GM06990 (cell line): ENCODE results near the gene DICER1.

Source experiments
- DNase-seq: peaks from one replicate; pipeline ENCODE4 v3.0.0-alpha.2; 2011; ENCODE audit not compliant: insufficient read length; ENCODE audit errors: extremely low read depth
- H3K27me3 ChIP-seq: replicated peaks from 2 replicates; pipeline ENCODE4 v1.6.0; 2011; ENCODE audit warnings: low read length; ENCODE audit not compliant: control insufficient read depth, insufficient read depth
- H3K36me3 ChIP-seq: 2 replicates; pipeline ENCODE4 v1.5.1; 2011; ENCODE audit warnings: low read length; ENCODE audit not compliant: control insufficient read depth, insufficient read depth
- H3K4me3 ChIP-seq: replicated peaks from 2 replicates; pipeline ENCODE4 v1.5.1; 2011; ENCODE audit warnings: low read depth, mild to moderate bottlenecking, control low read depth, low read length
- TF ChIP-seq, protein P1 (sequence below): IDR thresholded peaks from 2 replicates; pipeline ENCODE4 v1.5.1; 2011; ENCODE audit warnings: low read length, control low read depth, mild to moderate bottlenecking, inconsistent platforms; ENCODE audit not compliant: insufficient read depth, poor library complexity, severe bottlenecking

The DICER1 gene

GRCh38 chr14:95059126-95059525 is 98.2 kb downstream of the DICER1 start:
- H3K36me3 ChIP-seq, result no peaks in the 10 kb centered on the region
- no peak for DNase-seq
- no peak overlapping the region for H3K4me3 ChIP-seq
- TF ChIP-seq, protein P1, sequence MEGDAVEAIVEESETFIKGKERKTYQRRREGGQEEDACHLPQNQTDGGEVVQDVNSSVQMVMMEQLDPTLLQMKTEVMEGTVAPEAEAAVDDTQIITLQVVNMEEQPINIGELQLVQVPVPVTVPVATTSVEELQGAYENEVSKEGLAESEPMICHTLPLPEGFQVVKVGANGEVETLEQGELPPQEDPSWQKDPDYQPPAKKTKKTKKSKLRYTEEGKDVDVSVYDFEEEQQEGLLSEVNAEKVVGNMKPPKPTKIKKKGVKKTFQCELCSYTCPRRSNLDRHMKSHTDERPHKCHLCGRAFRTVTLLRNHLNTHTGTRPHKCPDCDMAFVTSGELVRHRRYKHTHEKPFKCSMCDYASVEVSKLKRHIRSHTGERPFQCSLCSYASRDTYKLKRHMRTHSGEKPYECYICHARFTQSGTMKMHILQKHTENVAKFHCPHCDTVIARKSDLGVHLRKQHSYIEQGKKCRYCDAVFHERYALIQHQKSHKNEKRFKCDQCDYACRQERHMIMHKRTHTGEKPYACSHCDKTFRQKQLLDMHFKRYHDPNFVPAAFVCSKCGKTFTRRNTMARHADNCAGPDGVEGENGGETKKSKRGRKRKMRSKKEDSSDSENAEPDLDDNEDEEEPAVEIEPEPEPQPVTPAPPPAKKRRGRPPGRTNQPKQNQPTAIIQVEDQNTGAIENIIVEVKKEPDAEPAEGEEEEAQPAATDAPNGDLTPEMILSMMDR, result no peak
- no peaks in the 10 kb centered on the region for H3K27me3 ChIP-seq

DNA sequence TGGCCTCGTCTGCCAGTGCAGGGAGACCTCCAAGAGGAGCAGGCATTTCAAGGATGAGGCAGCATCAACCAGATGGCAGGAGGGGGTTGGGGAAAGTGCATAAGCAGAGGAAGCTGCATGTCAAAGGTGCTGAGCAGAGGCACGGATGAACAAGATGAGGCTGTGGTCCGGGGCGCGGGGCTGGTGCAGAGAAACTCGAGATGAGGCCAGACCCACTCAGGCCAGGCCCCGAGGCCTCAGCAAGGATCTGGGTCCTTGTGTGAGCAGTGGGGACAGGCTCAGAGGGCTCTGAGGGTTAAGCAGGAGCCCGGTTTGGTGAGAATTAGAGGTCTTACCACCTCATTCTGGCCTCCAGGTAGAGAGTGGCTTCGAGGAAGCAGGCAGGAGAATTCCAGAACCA is 98.8 kb downstream of the DICER1 start:
- Histone ChIP-seq H3K4me3 (no peak overlapping the region), H3K36me3 (no peaks in the 10 kb centered on the region), H3K27me3 (no peaks in the 10 kb centered on the region)
- TF ChIP-seq, protein P1, result no peak
- DNase-seq, result no peak

GRCh38 chr14:95057851-95058250 is 99.5 kb downstream of the DICER1 start:
- Histone ChIP-seq H3K4me3 (no peak overlapping the region), H3K27me3 (no peaks in the 10 kb centered on the region), H3K36me3 (no peaks in the 10 kb centered on the region)
- DNase-seq, result no peak
- TF ChIP-seq, protein P1, result no peak

GRCh38 chr14:95057147-95057546 is 100.2 kb downstream of the DICER1 start:
- no peaks in the 10 kb centered on the region; the same call in 1 of the 2 replicates for H3K27me3 ChIP-seq
- H3K36me3 ChIP-seq, result no peaks in the 10 kb centered on the region
- TF ChIP-seq, protein P1, result no peak
- no peak for DNase-seq
- no peak overlapping the region for H3K4me3 ChIP-seq

DNA sequence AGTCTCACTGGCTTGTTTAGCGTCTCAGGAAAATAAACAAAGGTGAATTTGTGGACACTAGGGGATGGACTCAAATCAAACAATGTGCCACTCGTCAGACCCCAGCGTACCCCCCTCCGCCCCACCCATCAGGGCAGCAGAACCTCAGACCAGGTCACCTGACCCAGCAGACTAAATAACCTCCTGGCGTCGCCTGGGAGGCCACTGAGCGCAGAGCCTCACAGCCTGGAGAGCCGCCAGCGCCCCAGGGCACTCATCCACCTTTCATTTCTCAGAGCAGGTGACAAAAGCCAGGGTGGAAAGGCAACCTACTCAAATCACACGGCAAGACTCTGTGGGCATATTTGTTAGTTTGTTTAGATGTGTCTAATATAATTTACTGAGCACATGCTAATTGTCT is 100.9 kb downstream of the DICER1 start:
- Histone ChIP-seq H3K27me3 (no peaks in the 10 kb centered on the region; the same call in 1 of the 2 replicates), H3K4me3 (no peak overlapping the region), H3K36me3 (no peaks in the 10 kb centered on the region)
- TF ChIP-seq, protein P1, result no peak
- no peak for DNase-seq

DNA sequence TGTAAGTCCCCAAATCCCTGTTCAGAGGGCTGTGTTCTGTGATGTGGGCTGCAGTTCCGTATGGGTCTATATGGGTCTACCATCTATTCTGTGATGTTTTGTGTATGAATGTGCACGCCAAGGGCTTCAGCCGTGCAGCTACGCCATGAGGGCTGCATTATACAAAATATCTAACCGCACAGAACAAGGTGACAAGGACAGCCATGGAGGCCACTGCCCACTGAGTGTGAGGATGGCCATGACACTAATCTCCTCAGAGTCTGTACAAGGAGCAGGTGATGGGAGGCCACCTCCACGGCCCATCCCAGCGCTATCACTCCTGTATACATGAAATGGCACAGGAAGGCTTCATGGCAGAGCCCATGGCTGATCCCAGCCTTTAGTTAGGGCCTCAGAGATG is 102.0 kb downstream of the DICER1 start:
- DNase-seq, result no peak
- TF ChIP-seq, protein P1, result no peak
- H3K36me3 ChIP-seq, result no peaks in the 10 kb centered on the region
- H3K4me3 ChIP-seq, result no peak overlapping the region
- H3K27me3 ChIP-seq, result no peaks in the 10 kb centered on the region; the same call in 1 of the 2 replicates
